Measurements from ENCODE around the gene SFMBT2. TPM values are rescaled to one million over a fixed set of nuclear protein-coding genes. Genes with fewer than 3 reads are reported as not detected.

Gene SFMBT2
- total RNA-seq, 1 donor from 2014 or later = 1.3 TPM

GRCh38 chr10:7130191-7130911 lies 280.5 kb downstream of the SFMBT2 start:
- no peak for ATAC-seq

- ATAC-seq = no peak
These were observed 287.1 kb downstream of the SFMBT2 start for GRCh38 chr10:7123774-7124173.

GRCh38 chr10:7122561-7122960 lies 288.3 kb downstream of the SFMBT2 start:
- ATAC-seq = no peak

- ATAC-seq = no peak
These were observed 289.6 kb downstream of the SFMBT2 start for GRCh38 chr10:7121154-7121797.

GRCh38 chr10:7119325-7120015 lies 291.4 kb downstream of the SFMBT2 start:
- no peak for ATAC-seq

- no peak for ATAC-seq
These were observed 292.8 kb downstream of the SFMBT2 start for GRCh38 chr10:7117806-7118674.

- no peak for ATAC-seq
These were observed 293.5 kb downstream of the SFMBT2 start for GRCh38 chr10:7117177-7117799.

- peak; percentile 59 for ATAC-seq
These were observed 299.3 kb downstream of the SFMBT2 start for GRCh38 chr10:7111561-7111960.

GRCh38 chr10:7111089-7111488 lies 299.7 kb downstream of the SFMBT2 start:
- no peak for ATAC-seq

Data from esophagus mucosa (tissue), 1 donor.